ENCODE data around the gene ACAD11. TPM values are rescaled to one million over a fixed set of nuclear protein-coding genes. Genes with fewer than 3 reads are reported as not detected.

ACAD11 gene
- total RNA-seq, 2 donors from 2014 or later: 52.8 to 100 TPM

DNA sequence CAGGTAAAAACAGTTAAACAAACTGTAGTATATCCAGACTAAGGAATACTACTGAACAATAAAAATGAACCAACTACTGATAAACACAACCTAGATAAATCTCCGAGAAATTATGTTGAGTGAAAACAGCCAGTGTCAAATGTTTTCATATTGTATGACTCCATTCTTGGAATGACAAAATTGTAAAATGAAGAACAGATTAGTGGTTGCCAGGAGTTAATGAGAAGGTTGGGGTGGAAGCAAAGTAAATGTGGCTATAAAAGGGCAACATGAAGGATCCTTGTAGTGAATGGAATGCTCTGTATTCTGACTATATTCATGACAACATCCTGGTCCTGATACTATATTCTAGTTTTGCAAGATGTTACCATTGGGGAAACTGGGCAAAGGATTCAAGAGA is 90.0 kb downstream of the ACAD11 start:
- Histone ChIP-seq H3K27ac (peak overlapping the region; percentile 81), H3K9me3 (no peaks in the 10 kb centered on the region), H3K36me3 (no peaks in the 10 kb centered on the region), H3K4me3 (peak overlapping the region; percentile 40), H3K27me3 (replicated peaks; ENCODE audit: insufficient read depth) (no peaks in the 10 kb centered on the region), H3K4me1 (ENCODE audit: control insufficient read depth in 1 of 2, low read depth in 2 of 2) (peaks cover 18 to 48% of the 10 kb centered on the region in 2 donors)
- DNase-seq (ENCODE audit: low spot score) (no peak), ATAC-seq (ENCODE audit: insufficient number of reproducible peaks, low FRiP score, low read depth) (peak; percentile 33)
- TF ChIP-seq, protein P1, sequence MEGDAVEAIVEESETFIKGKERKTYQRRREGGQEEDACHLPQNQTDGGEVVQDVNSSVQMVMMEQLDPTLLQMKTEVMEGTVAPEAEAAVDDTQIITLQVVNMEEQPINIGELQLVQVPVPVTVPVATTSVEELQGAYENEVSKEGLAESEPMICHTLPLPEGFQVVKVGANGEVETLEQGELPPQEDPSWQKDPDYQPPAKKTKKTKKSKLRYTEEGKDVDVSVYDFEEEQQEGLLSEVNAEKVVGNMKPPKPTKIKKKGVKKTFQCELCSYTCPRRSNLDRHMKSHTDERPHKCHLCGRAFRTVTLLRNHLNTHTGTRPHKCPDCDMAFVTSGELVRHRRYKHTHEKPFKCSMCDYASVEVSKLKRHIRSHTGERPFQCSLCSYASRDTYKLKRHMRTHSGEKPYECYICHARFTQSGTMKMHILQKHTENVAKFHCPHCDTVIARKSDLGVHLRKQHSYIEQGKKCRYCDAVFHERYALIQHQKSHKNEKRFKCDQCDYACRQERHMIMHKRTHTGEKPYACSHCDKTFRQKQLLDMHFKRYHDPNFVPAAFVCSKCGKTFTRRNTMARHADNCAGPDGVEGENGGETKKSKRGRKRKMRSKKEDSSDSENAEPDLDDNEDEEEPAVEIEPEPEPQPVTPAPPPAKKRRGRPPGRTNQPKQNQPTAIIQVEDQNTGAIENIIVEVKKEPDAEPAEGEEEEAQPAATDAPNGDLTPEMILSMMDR (IDR thresholded peaks at IDR 0.05): no peak

DNA sequence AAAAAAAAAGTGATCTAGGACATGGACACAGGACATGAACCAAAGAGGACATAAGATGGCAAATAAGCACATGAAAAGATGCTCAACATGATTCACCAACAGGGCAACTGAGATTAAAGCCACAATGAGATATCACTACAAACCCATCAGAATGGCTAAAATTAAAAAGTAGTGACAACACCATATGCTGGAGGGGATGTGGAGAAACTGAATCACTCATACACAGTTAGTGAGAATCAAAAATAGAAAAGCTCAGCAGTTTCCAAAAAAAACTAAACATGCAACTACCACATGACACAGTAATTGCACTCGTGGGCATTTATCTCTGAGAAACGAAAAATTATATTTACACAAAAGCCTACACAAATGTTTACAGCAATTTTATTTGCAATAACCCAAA is 90.5 kb downstream of the ACAD11 start:
- H3K27ac ChIP-seq: peak overlapping the region; percentile 81

DNA sequence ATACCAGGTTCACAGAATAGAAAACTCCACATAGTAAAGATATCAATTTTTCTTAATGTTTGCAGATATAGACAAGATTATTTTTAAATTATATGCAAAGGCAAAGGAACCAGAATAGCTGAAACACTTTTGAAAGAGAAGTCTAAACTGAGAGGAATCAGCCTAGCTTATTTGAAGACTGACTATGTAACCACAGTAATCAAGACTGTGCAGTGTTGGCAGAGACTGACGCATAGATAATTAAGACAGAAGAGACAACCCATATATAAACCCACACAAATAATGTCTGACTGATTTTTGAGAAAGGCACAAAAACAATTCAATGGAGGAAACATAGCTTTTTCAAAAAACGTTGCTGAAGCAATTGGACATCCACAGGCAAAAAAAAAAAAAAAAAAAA is 91.2 kb downstream of the ACAD11 start:
- no peaks in the 10 kb centered on the region for H3K36me3 ChIP-seq
- no peaks in the 10 kb centered on the region for H3K27me3 ChIP-seq (replicated peaks; ENCODE audit: insufficient read depth)
- DNase-seq (ENCODE audit: low spot score): no peak
- no peak overlapping the region for H3K4me3 ChIP-seq
- H3K4me1 ChIP-seq (ENCODE audit: control insufficient read depth in 1 of 2, low read depth in 2 of 2): peaks cover 15 to 48% of the 10 kb centered on the region in 2 donors
- TF ChIP-seq, protein P1 (IDR thresholded peaks at IDR 0.05): no peak
- peak overlapping the region; percentile 81 for H3K27ac ChIP-seq
- H3K9me3 ChIP-seq: no peaks in the 10 kb centered on the region
- ATAC-seq (ENCODE audit: insufficient number of reproducible peaks, low FRiP score, low read depth): no peak

More for the DNA sequence above, 90.5 kb downstream of the ACAD11 start:
- ATAC-seq (ENCODE audit: insufficient number of reproducible peaks, low FRiP score, low read depth) (peak; percentile 90), DNase-seq (ENCODE audit: low spot score) (no peak)
- TF ChIP-seq, protein P1 (IDR thresholded peaks at IDR 0.05): no peak
- H3K4me1 ChIP-seq (ENCODE audit: control insufficient read depth in 1 of 2, low read depth in 2 of 2): peaks cover 17 to 48% of the 10 kb centered on the region in 2 donors
- H3K4me3 ChIP-seq: peak overlapping the region; percentile 40
- no peaks in the 10 kb centered on the region for H3K9me3 ChIP-seq
- no peaks in the 10 kb centered on the region for H3K27me3 ChIP-seq (replicated peaks; ENCODE audit: insufficient read depth)
- no peaks in the 10 kb centered on the region for H3K36me3 ChIP-seq

DNA sequence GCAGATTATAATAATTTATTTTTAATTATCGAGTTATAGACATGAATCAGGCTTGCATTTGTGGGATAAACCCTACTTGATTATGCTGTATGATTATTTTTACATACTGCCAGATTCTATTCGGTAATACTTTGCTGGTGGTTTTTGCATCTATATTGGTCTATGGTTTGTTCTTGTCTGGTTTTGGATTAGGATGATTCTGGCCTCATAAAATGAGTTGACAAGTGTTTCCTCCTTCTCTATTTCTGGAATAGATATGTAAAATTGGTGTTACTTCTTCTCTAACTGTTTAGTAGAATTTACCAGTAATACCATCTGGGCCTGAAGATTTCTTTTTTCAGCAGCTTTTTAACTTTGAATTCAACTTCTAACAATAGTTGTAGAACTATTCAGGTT is 95.5 kb downstream of the ACAD11 start:
- peaks cover 8 to 42% of the 10 kb centered on the region in 2 donors for H3K4me1 ChIP-seq (ENCODE audit: control insufficient read depth in 1 of 2, low read depth in 2 of 2)
- ATAC-seq (ENCODE audit: insufficient number of reproducible peaks, low FRiP score, low read depth): no peak
- H3K4me3 ChIP-seq: no peak overlapping the region
- H3K9me3 ChIP-seq: no peaks in the 10 kb centered on the region
- TF ChIP-seq, protein P1 (IDR thresholded peaks at IDR 0.05): no peak
- no peaks in the 10 kb centered on the region for H3K36me3 ChIP-seq
- no peak for DNase-seq (ENCODE audit: low spot score)
- H3K27ac ChIP-seq: peak overlapping the region; percentile 54 to 56
- H3K27me3 ChIP-seq (replicated peaks; ENCODE audit: insufficient read depth): no peaks in the 10 kb centered on the region

DNA sequence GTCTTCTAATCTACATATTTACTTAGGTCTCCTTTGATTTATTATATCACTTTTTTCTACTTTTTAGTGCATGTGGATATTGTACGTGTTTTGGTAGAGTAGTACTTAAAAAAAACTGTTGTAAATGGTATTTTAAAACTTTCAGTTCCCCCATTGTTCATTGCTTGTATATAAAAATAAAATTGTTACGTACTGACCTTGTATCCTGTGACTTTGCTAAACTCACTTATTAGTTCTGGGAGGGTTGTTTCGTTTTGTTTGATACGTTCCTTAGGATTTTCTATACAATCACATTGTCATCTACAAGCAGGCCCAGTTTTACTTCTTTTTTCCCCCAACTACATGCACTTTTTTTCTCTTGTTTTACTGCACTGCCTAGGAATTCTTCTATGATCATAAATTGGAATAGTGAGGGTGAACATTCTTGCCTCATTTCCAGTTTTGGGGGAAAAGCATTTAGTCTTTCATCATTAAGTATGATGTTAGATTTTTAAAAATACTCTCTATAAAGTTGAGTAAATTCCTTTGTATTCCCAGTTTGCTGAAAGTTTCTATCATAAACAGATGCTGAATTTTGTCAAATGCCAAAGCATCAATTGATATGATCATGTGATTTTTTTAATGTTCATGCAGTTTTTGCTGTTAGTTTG is 96.1 kb downstream of the ACAD11 start:
- ATAC-seq (ENCODE audit: insufficient number of reproducible peaks, low FRiP score, low read depth): no peak
- Histone ChIP-seq H3K27ac (peak overlapping the region; percentile 54 to 56), H3K27me3 (replicated peaks; ENCODE audit: insufficient read depth) (no peaks in the 10 kb centered on the region), H3K4me1 (ENCODE audit: control insufficient read depth in 1 of 2, low read depth in 2 of 2) (peaks cover 4 to 37% of the 10 kb centered on the region in 2 donors), H3K4me3 (no peak overlapping the region), H3K36me3 (no peaks in the 10 kb centered on the region), H3K9me3 (no peaks in the 10 kb centered on the region)
- TF ChIP-seq, protein P1 (IDR thresholded peaks at IDR 0.05): no peak
- no peak for DNase-seq (ENCODE audit: low spot score)

Measured in thoracic aorta (tissue), 2 donors.